K562 (cell line): Measurements from ENCODE around the gene ZNF500. TPM values are rescaled to one million over a fixed set of nuclear protein-coding genes. Genes with fewer than 3 reads are reported as not detected.

Source experiments
- FOS ChIP-seq: IDR thresholded peaks from 3 replicates; pipeline ENCODE4 v1.6.1; 2011; ENCODE audit not compliant: insufficient read length; ENCODE audit errors: extremely low read depth
- MTA2 ChIP-seq: fragments of 450-650 bp; IDR thresholded peaks from 2 replicates; pipeline ENCODE4 v1.6.1; 2016; ENCODE audit warnings: low read depth
- PYGO2 ChIP-seq: fragments of 450-650 bp; IDR thresholded peaks from 2 replicates; pipeline ENCODE4 v1.6.1; 2016; ENCODE audit warnings: mild to moderate bottlenecking, missing genetic modification characterization, moderate library complexity, missing compliant biosample characterization
- ZNF263 ChIP-seq: sonication (generic); formaldehyde crosslinking; IDR thresholded peaks from 2 replicates; pipeline ENCODE4 v1.8.0; 2022; ENCODE audit warnings: mild to moderate bottlenecking, missing genetic modification reagents, borderline replicate concordance
- ZNF431 ChIP-seq: sonication (generic); formaldehyde crosslinking; IDR thresholded peaks from 2 replicates; pipeline ENCODE4 v1.8.0; 2022; ENCODE audit warnings: mild to moderate bottlenecking, missing genetic modification reagents
- polyA plus RNA-seq, 8 experiments: library from polyadenylated mRNA; depleted of rRNA in 4 of 8; stranded (reverse) in 5 of 8; unstranded in 3 of 8; fragments of >200 nt; fragmentation: Nextera tagmentation in 2 of 8; fragmentation: Illumina TruSeq in 1 of 8; extraction: Ambion mirVana in 2 of 8; extraction: Trizol in 1 of 8; gene quantifications; 2 replicates each; pipeline versions ENCODE4 v1.2.1 to v1.2.3, GENCODE V29; 2011 to 2014; ENCODE audit warnings: inconsistent platforms in 1 of 8, missing spikeins in 1 of 8
- total RNA-seq, 7 experiments: library from RNA; depleted of rRNA in 6 of 7; stranded (reverse); fragments of >200 nt in 6 of 7; fragmentation: Illumina TruSeq in 2 of 7; extraction: Trizol in 2 of 7; gene quantifications; 2 replicates each; pipeline versions ENCODE4 v1.2.1 to v1.2.3, GENCODE V29; 2011 to 2021; ENCODE audit warnings: low replicate concordance in 1 of 7
- TF ChIP-seq, protein P1 (sequence below): sonication (generic); formaldehyde crosslinking; IDR thresholded peaks from 2 replicates; pipeline ENCODE4 v1.8.0; 2022; ENCODE audit warnings: mild to moderate bottlenecking, low read depth, missing genetic modification reagents
- TF ChIP-seq, protein P2 (sequence below): fragments of 200-600 bp; sonication (generic); IDR thresholded peaks from one replicate; pipeline ENCODE4 v1.6.1; 2012; ENCODE audit warnings: mild to moderate bottlenecking, low read depth, low read length, inconsistent platforms
- TF ChIP-seq, protein P3 (sequence below): fragments of 250-450 bp; sonication (Bioruptor Pico); IDR thresholded peaks from 2 replicates; pipeline ENCODE4 v1.8.0; 2021; ENCODE audit warnings: borderline replicate concordance, mild to moderate bottlenecking, moderate library complexity; ENCODE audit not compliant: poor library complexity, severe bottlenecking

ZNF500 gene
- total and polyA plus RNA-seq, 9 of the 15 experiments (the other 6 are each of a cell fraction or from before 2014, with no cell fraction given), result 0.80 to 20.8 (median 5.3) TPM

DNA sequence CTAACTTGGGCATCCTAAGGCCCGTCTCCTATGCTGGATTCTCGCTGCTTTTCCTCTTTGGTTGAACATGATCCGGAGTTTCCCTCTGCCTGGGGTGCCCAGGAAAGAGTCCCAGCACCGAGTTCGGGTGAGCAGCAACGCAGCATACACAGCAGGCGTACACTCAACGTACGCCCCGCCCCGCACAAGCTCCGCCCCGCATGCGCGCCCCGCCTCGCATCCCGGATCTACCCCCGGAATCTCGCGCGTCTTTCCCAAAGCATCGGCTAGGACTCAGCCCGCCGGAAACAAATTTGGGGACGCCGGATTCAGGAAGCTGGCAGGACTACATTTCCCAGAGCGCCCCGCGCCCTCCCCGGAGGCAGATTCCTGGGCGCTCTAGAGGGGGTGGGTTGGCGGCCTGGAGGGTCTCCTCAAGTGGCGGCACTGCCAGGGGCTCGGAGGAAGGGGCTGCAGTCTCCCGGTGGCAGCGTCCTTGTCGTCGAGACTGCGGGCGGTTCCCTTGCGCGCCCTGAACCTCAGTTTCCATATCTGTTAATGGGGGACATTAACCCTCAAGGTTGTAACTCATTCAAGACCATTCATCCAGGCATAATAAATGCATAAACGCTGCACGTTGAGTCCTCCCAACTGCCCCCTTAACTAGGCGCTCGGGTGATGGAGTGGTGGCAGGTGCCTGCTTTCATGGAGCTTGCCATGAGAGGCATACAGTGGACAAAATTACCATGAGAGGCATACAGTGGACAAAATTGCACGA, 1.8 kb upstream of the ZNF500 start (continued):
- TF ChIP-seq, protein P1, sequence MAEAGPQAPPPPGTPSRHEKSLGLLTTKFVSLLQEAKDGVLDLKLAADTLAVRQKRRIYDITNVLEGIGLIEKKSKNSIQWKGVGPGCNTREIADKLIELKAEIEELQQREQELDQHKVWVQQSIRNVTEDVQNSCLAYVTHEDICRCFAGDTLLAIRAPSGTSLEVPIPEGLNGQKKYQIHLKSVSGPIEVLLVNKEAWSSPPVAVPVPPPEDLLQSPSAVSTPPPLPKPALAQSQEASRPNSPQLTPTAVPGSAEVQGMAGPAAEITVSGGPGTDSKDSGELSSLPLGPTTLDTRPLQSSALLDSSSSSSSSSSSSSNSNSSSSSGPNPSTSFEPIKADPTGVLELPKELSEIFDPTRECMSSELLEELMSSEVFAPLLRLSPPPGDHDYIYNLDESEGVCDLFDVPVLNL, result no peak
- TF ChIP-seq ZNF263 (CRISPR knock-in tag), result no peak; the same call in 1 of the 2 replicates
- no peak for TF ChIP-seq FOS
- no peak for TF ChIP-seq PYGO2 (tag)
- 0 out of 2 replicates have a peak, but pooled peaks have one; percentile 35 for TF ChIP-seq ZNF431 (CRISPR knock-in tag)
- TF ChIP-seq, protein P2, sequence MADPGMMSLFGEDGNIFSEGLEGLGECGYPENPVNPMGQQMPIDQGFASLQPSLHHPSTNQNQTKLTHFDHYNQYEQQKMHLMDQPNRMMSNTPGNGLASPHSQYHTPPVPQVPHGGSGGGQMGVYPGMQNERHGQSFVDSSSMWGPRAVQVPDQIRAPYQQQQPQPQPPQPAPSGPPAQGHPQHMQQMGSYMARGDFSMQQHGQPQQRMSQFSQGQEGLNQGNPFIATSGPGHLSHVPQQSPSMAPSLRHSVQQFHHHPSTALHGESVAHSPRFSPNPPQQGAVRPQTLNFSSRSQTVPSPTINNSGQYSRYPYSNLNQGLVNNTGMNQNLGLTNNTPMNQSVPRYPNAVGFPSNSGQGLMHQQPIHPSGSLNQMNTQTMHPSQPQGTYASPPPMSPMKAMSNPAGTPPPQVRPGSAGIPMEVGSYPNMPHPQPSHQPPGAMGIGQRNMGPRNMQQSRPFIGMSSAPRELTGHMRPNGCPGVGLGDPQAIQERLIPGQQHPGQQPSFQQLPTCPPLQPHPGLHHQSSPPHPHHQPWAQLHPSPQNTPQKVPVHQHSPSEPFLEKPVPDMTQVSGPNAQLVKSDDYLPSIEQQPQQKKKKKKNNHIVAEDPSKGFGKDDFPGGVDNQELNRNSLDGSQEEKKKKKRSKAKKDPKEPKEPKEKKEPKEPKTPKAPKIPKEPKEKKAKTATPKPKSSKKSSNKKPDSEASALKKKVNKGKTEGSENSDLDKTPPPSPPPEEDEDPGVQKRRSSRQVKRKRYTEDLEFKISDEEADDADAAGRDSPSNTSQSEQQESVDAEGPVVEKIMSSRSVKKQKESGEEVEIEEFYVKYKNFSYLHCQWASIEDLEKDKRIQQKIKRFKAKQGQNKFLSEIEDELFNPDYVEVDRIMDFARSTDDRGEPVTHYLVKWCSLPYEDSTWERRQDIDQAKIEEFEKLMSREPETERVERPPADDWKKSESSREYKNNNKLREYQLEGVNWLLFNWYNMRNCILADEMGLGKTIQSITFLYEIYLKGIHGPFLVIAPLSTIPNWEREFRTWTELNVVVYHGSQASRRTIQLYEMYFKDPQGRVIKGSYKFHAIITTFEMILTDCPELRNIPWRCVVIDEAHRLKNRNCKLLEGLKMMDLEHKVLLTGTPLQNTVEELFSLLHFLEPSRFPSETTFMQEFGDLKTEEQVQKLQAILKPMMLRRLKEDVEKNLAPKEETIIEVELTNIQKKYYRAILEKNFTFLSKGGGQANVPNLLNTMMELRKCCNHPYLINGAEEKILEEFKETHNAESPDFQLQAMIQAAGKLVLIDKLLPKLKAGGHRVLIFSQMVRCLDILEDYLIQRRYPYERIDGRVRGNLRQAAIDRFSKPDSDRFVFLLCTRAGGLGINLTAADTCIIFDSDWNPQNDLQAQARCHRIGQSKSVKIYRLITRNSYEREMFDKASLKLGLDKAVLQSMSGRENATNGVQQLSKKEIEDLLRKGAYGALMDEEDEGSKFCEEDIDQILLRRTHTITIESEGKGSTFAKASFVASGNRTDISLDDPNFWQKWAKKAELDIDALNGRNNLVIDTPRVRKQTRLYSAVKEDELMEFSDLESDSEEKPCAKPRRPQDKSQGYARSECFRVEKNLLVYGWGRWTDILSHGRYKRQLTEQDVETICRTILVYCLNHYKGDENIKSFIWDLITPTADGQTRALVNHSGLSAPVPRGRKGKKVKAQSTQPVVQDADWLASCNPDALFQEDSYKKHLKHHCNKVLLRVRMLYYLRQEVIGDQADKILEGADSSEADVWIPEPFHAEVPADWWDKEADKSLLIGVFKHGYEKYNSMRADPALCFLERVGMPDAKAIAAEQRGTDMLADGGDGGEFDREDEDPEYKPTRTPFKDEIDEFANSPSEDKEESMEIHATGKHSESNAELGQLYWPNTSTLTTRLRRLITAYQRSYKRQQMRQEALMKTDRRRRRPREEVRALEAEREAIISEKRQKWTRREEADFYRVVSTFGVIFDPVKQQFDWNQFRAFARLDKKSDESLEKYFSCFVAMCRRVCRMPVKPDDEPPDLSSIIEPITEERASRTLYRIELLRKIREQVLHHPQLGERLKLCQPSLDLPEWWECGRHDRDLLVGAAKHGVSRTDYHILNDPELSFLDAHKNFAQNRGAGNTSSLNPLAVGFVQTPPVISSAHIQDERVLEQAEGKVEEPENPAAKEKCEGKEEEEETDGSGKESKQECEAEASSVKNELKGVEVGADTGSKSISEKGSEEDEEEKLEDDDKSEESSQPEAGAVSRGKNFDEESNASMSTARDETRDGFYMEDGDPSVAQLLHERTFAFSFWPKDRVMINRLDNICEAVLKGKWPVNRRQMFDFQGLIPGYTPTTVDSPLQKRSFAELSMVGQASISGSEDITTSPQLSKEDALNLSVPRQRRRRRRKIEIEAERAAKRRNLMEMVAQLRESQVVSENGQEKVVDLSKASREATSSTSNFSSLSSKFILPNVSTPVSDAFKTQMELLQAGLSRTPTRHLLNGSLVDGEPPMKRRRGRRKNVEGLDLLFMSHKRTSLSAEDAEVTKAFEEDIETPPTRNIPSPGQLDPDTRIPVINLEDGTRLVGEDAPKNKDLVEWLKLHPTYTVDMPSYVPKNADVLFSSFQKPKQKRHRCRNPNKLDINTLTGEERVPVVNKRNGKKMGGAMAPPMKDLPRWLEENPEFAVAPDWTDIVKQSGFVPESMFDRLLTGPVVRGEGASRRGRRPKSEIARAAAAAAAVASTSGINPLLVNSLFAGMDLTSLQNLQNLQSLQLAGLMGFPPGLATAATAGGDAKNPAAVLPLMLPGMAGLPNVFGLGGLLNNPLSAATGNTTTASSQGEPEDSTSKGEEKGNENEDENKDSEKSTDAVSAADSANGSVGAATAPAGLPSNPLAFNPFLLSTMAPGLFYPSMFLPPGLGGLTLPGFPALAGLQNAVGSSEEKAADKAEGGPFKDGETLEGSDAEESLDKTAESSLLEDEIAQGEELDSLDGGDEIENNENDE, result no peak
- TF ChIP-seq, protein P3, sequence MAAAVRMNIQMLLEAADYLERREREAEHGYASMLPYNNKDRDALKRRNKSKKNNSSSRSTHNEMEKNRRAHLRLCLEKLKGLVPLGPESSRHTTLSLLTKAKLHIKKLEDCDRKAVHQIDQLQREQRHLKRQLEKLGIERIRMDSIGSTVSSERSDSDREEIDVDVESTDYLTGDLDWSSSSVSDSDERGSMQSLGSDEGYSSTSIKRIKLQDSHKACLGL, result no peak
- TF ChIP-seq MTA2, result no peak
